ENCODE measurements around the gene TBC1D22A.

GRCh38 chr22:47188261-47189055 is 426.0 kb downstream of the TBC1D22A start:
- no peak for TF ChIP-seq CTCF (IDR thresholded peaks at IDR 0.05; ENCODE audit: extremely low read depth in 1 of 2, insufficient read depth in 1 of 2, low read depth in 1 of 2, low read length in 2 of 2)
- TF ChIP-seq POLR2A (IDR thresholded peaks at IDR 0.05; ENCODE audit: low read depth, low read length): no peak
- no peak for TF ChIP-seq EZH2 (IDR thresholded peaks at IDR 0.05; ENCODE audit: borderline replicate concordance, low read depth, low read length, severe bottlenecking)
- no peak for TF ChIP-seq JUN (IDR thresholded peaks at IDR 0.05; ENCODE audit: borderline replicate concordance, insufficient read depth, insufficient read length, low read depth)
- no peak for TF ChIP-seq POLR2AphosphoS5 (IDR thresholded peaks at IDR 0.05; ENCODE audit: insufficient read depth, low read depth, low read length)
- no peak for TF ChIP-seq MAX (IDR thresholded peaks at IDR 0.05; ENCODE audit: insufficient read depth, insufficient read length)
- no peak for TF ChIP-seq MYC (IDR thresholded peaks at IDR 0.05; ENCODE audit: low read depth, low read length)
